HCT116 (cell line): ENCODE data around the gene AP3S1. TPM values are rescaled to one million over a fixed set of nuclear protein-coding genes. Genes with fewer than 3 reads are reported as not detected.

Experiments
- ATAC-seq: fragments of 200-7000 bp; cut with Tn5 transposase; 2 replicates; pipeline ENCODE4 v1.9.1; 2020; ENCODE audit warnings: mild to moderate bottlenecking, moderate library complexity
- BruUV-seq: library from RNA; stranded (reverse); fragments of 400-500 nt; replicated peaks from 2 replicates; lab custom pipeline; 2021; lab: Mats Ljungman, UMichigan
- CTCF ChIA-PET: fragments of 300-600 bp; sonication (Branson Sonifier 250); formaldehyde crosslinking; loops from one replicate; lab custom pipeline; 2021; ENCODE audit warnings: antibody characterized with exemption; lab: Charles Lee
- POLR2A ChIA-PET: fragments of 300-600, 350-600 bp; sonication (Branson Sonifier 250); formaldehyde crosslinking; loops from one replicate; lab custom pipeline; 2021; ENCODE audit warnings: antibody characterized with exemption; lab: Charles Lee
- RAD21 ChIA-PET, 2 experiments: fragments of 300-600 bp; sonication (Branson Sonifier 250); formaldehyde crosslinking; loops; one replicate each; lab custom pipeline; 2023; ENCODE audit warnings: low total read pairs in 2 of 2; ENCODE audit not compliant: uncharacterized antibody in 2 of 2, unreplicated experiment in 2 of 2, low non-redundant PET in 1 of 2; lab: Charles Lee
- DNase-seq: peaks from one replicate; pipeline ENCODE4 v3.0.0-alpha.2; 2010; ENCODE audit warnings: low read depth, low spot score
- H2AFZ ChIP-seq: fragments of 200-600 bp; shearing (Covaris generic), sonication (generic); 2 replicates; pipeline ENCODE4 v1.6.1; 2017; ENCODE audit warnings: low read depth, mixed run types, mixed read lengths, antibody characterized with exemption, low read length; ENCODE audit not compliant: poor library complexity, severe bottlenecking
- H3K27ac ChIP-seq: 2 replicates; pipeline ENCODE4 v1.5.1; 2012; ENCODE audit warnings: low read depth, low read length
- H3K27me3 ChIP-seq: fragments of 200-600 bp; sonication (generic); 2 replicates; pipeline ENCODE4 v1.6.1; 2016; ENCODE audit warnings: mixed run types, low read length, mixed read lengths; ENCODE audit not compliant: insufficient read depth
- H3K36me3 ChIP-seq, 2 experiments: fragments of 200-500 bp in 1 of 2; fragments of 200-600 bp in 1 of 2; sonication (Bioruptor generic) in 1 of 2; sonication (generic) in 1 of 2; 2 replicates each; pipeline versions ENCODE4 v1.5.1 to v1.6.1; 2014 to 2016; ENCODE audit warnings: low read length in 2 of 2, inconsistent platforms in 1 of 2, mixed read lengths in 1 of 2, mixed run types in 1 of 2; ENCODE audit not compliant: insufficient read depth in 2 of 2, control insufficient read depth in 1 of 2
- H3K4me1 ChIP-seq, 2 experiments: fragments of 200-600 bp in 1 of 2; sonication (generic) in 1 of 2; 2 replicates each; pipeline versions ENCODE4 v1.5.1 to v1.6.1; 2012 to 2017; ENCODE audit warnings: low read length in 2 of 2, inconsistent platforms in 1 of 2, mild to moderate bottlenecking in 1 of 2, mixed read lengths in 1 of 2, mixed run types in 1 of 2, moderate library complexity in 1 of 2; ENCODE audit not compliant: insufficient read depth in 2 of 2, control insufficient read depth in 1 of 2
- H3K4me2 ChIP-seq: fragments of 200-600 bp; sonication (generic); 2 replicates; pipeline ENCODE4 v1.6.1; 2017; ENCODE audit warnings: mixed run types, low read length, mixed read lengths
- H3K4me3 ChIP-seq, 2 experiments: fragments of 200-600 bp in 1 of 2; sonication (generic) in 1 of 2; replicated peaks in 1 of 2; 2 replicates each; pipeline ENCODE4 v1.5.1; 2011 to 2016; ENCODE audit warnings: low read length in 2 of 2, control low read depth in 1 of 2, low read depth in 1 of 2, mild to moderate bottlenecking in 1 of 2, mixed read lengths in 1 of 2, mixed run types in 1 of 2
- H3K79me2 ChIP-seq: fragments of 200-600 bp; sonication (generic); 2 replicates; pipeline ENCODE4 v1.6.1; 2017; ENCODE audit warnings: mild to moderate bottlenecking, mixed run types, low read length, moderate library complexity, mixed read lengths; ENCODE audit not compliant: insufficient read depth
- H3K9ac ChIP-seq: fragments of 200-600 bp; sonication (generic); 2 replicates; pipeline ENCODE4 v1.6.1; 2016; ENCODE audit warnings: low read length, mixed read lengths
- H3K9me2 ChIP-seq: fragments of 200-600 bp; sonication (generic), shearing (Covaris generic); 2 replicates; pipeline ENCODE4 v1.6.1; 2017; ENCODE audit warnings: mixed run types, mild to moderate bottlenecking, moderate library complexity; ENCODE audit not compliant: insufficient read depth
- H3K9me3 ChIP-seq, 2 experiments: fragments of 200-500 bp in 1 of 2; fragments of 200-600 bp in 1 of 2; sonication (Bioruptor generic) in 1 of 2; sonication (generic) in 1 of 2; 2 replicates each; pipeline ENCODE4 v1.6.1; 2014 to 2017; ENCODE audit warnings: low read length in 2 of 2, mixed read lengths in 2 of 2, inconsistent platforms in 1 of 2, low read depth in 1 of 2, mild to moderate bottlenecking in 1 of 2, mixed run types in 1 of 2, moderate library complexity in 1 of 2; ENCODE audit not compliant: control insufficient read depth in 1 of 2, insufficient read depth in 1 of 2
- H4K20me1 ChIP-seq: fragments of 200-600 bp; sonication (generic), shearing (Covaris generic); 2 replicates; pipeline ENCODE4 v1.6.1; 2017; ENCODE audit warnings: mixed run types, mild to moderate bottlenecking, moderate library complexity; ENCODE audit not compliant: insufficient read depth
- CEBPB ChIP-seq: IDR thresholded peaks from 2 replicates; pipeline ENCODE4 v1.6.1; 2012; ENCODE audit warnings: low read depth
- EGR1 ChIP-seq: IDR thresholded peaks from 2 replicates; pipeline ENCODE4 v1.6.1; 2012; ENCODE audit warnings: low read depth
- EZH2 ChIP-seq: fragments of 200-600 bp; sonication (generic); IDR thresholded peaks from 2 replicates; pipeline ENCODE4 v1.6.1; 2017; ENCODE audit warnings: antibody characterized with exemption, mixed run types
- FOSL1 ChIP-seq: IDR thresholded peaks from 2 replicates; pipeline ENCODE4 v1.6.1; 2012; ENCODE audit warnings: low read depth
- POLR2A ChIP-seq: IDR thresholded peaks from 2 replicates; pipeline ENCODE4 v1.7.0; 2011; ENCODE audit warnings: borderline replicate concordance; ENCODE audit not compliant: insufficient read depth, insufficient read length; ENCODE audit errors: extremely low read depth
- POLR2AphosphoS5 ChIP-seq: IDR thresholded peaks from 2 replicates; pipeline ENCODE4 v1.6.1; 2011; ENCODE audit warnings: mild to moderate bottlenecking, low read depth, low read length, moderate library complexity
- REST ChIP-seq: IDR thresholded peaks from 2 replicates; pipeline ENCODE4 v1.6.1; 2012; ENCODE audit warnings: low read depth
- ZBTB33 ChIP-seq: IDR thresholded peaks from 2 replicates; pipeline ENCODE4 v1.6.1; 2011; ENCODE audit warnings: mild to moderate bottlenecking, low read length, moderate library complexity; ENCODE audit not compliant: insufficient replicate concordance; ENCODE audit errors: extremely low read depth
- ZFX ChIP-seq: fragments of 450-650 bp; IDR thresholded peaks from 2 replicates; pipeline ENCODE4 v1.6.1; 2017
- ZNF274 ChIP-seq: fragments of 200-500 bp; sonication (Bioruptor generic); IDR thresholded peaks from 2 replicates; pipeline ENCODE4 v1.6.1; 2014; ENCODE audit warnings: mild to moderate bottlenecking, low read depth, low read length, inconsistent platforms
- intact Hi-C: fragments of 100-400 bp; cut with micrococcal nuclease; formaldehyde crosslinking; loops from 2 replicates; pipeline ENCODE4 v1.10.0; 2022
- total RNA-seq: library from RNA; stranded (reverse); gene quantifications from one replicate; pipeline ENCODE4 v1.2.1, GENCODE V29; 2021; ENCODE audit not compliant: unreplicated experiment
- TF ChIP-seq, protein P1 (sequence below): IDR thresholded peaks from 2 replicates; pipeline ENCODE4 v1.6.1; 2012
- TF ChIP-seq, protein P2 (sequence below): IDR thresholded peaks from 2 replicates; pipeline ENCODE4 v1.6.1; 2012

Gene AP3S1
- total RNA-seq, 1 experiment from 2014 or later, result 432 TPM

DNA sequence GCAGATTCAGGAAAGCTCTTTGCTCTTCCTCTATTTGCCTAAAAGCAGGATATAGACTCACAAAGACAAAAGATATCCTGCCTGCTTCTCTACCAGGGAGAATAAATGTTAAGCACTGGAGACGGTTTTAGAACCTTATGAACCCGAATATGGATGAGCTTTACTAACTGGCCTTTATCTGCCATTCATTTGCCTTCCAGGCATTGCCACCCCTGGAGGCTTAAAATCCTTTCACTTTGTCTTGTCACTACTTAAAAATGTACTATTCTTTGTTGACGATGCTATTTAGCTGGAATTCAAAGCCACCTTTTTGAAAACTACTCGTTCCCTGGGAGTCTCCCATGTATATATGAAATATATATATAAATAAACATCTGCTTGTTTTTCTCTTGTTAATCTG lies 97.3 kb downstream of the AP3S1 start:
- RAD21 ChIA-PET, result no interaction called here
- H3K4me2 ChIP-seq, result peak overlapping the region; percentile 15
- TF ChIP-seq, protein P1, sequence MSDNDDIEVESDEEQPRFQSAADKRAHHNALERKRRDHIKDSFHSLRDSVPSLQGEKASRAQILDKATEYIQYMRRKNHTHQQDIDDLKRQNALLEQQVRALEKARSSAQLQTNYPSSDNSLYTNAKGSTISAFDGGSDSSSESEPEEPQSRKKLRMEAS, result no peak
- TF ChIP-seq ZFX (no peak), EGR1 (no peak), FOSL1 (no peak), ZNF274 (no peak), POLR2AphosphoS5 (no peak), CEBPB (no peak), REST (no peak), ZBTB33 (no peak), EZH2 (no peak), POLR2A (no peak)
- TF ChIP-seq, protein P2, sequence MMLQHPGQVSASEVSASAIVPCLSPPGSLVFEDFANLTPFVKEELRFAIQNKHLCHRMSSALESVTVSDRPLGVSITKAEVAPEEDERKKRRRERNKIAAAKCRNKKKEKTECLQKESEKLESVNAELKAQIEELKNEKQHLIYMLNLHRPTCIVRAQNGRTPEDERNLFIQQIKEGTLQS, result no peak
- TF ChIP-seq, all 23 proteins: peak for 0
- no peaks in the 10 kb centered on the region for H3K27me3 ChIP-seq
- no peak overlapping the region for H2AFZ ChIP-seq
- no peaks in the 10 kb centered on the region for H3K9me3 ChIP-seq
- peaks cover 14 to 48% of the 10 kb centered on the region in 2 experiments; a peak in 3 of 4 replicates for H3K4me1 ChIP-seq
- intact Hi-C loops, result no loop called here
- DNase-seq (no peak), ATAC-seq (no peak)
- POLR2A ChIA-PET, result interaction anchor here (0.8 to 1.6 kb wide), 2 partner anchors 8 to 28 kb away, joined by 3 read pairs; no protein-coding TSS in a partner anchor
- peak overlapping the region; percentile 32; the same call in 1 of the 2 replicates for H3K27ac ChIP-seq
- no TSS peak for BruUV-seq
- H3K36me3 ChIP-seq, result 0 out of 4 replicates have a peak, but pooled peaks cover 0 to 4% of the 10 kb centered on the region in 2 experiments
- H3K4me3 ChIP-seq, result no peak overlapping the region
- H3K79me2 ChIP-seq, result no peaks in the 10 kb centered on the region
- CTCF ChIA-PET, result interaction anchor here (1.5 kb wide), 1 partner anchor 129 kb away, joined by 6 read pairs; no protein-coding TSS in a partner anchor
- peak overlapping the region; percentile 15 for H3K9ac ChIP-seq
- no peaks in the 10 kb centered on the region for H4K20me1 ChIP-seq
- H3K9me2 ChIP-seq, result no peaks in the 10 kb centered on the region
